GM12891 (cell line): ENCODE data around the gene GRHL1.

ENCODE experiments used
- POLR2A ChIP-seq: IDR thresholded peaks from 2 replicates; pipeline ENCODE4 v1.6.1; 2011; ENCODE audit warnings: low read depth, low read length, control low read depth
- POLR2AphosphoS5 ChIP-seq: IDR thresholded peaks from 2 replicates; pipeline ENCODE4 v1.6.1; 2011; ENCODE audit warnings: low read depth, low read length, control low read depth
- TAF1 ChIP-seq: IDR thresholded peaks from 2 replicates; pipeline ENCODE4 v1.6.1; 2011; ENCODE audit warnings: low read depth, low read length, control low read depth

GRCh38 chr2:9981655-9982054 is 30.2 kb downstream of the GRHL1 start:
- TF ChIP-seq POLR2A, result no peak
- TF ChIP-seq TAF1, result no peak
- TF ChIP-seq POLR2AphosphoS5, result no peak
